ENCODE results near the gene HTR3D.

DNA sequence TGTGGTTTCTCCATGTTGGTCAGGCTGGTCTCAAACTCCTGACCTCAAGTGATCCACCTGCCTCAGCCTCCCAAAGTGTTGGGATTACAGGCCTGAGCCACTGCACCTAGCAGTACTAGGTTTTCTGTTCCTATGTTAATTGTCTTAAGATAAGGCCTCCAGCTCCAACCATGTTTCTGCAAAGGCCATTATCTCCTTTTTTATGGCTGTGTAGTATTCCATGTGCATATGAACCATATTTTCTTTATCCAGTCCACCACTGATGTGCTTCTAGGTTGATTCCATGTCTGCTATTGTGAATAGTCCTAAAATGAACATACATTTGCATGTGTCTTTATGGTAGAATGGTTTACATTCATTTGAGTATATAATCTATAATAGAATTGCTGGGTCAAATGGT lies 31.1 kb downstream of the HTR3D start:
- TF ChIP-seq POLR2A (IDR thresholded peaks at IDR 0.05): no peak
- TF ChIP-seq, protein P1, sequence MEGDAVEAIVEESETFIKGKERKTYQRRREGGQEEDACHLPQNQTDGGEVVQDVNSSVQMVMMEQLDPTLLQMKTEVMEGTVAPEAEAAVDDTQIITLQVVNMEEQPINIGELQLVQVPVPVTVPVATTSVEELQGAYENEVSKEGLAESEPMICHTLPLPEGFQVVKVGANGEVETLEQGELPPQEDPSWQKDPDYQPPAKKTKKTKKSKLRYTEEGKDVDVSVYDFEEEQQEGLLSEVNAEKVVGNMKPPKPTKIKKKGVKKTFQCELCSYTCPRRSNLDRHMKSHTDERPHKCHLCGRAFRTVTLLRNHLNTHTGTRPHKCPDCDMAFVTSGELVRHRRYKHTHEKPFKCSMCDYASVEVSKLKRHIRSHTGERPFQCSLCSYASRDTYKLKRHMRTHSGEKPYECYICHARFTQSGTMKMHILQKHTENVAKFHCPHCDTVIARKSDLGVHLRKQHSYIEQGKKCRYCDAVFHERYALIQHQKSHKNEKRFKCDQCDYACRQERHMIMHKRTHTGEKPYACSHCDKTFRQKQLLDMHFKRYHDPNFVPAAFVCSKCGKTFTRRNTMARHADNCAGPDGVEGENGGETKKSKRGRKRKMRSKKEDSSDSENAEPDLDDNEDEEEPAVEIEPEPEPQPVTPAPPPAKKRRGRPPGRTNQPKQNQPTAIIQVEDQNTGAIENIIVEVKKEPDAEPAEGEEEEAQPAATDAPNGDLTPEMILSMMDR (IDR thresholded peaks at IDR 0.05): no peak
